Regular cardiac myocyte (primary cell): ENCODE measurements around the gene SHMT2. TPM values are rescaled to one million over a fixed set of nuclear protein-coding genes. Genes with fewer than 3 reads are reported as not detected.

Experiments used
- total RNA-seq: library from RNA; depleted of rRNA; stranded (reverse); fragments of >200 nt; gene quantifications from 2 replicates; pipeline ENCODE4 v1.2.3, GENCODE V29; 2014

SHMT2 gene
- total RNA-seq, result 174 and 252 TPM in 2 replicates

DNA sequence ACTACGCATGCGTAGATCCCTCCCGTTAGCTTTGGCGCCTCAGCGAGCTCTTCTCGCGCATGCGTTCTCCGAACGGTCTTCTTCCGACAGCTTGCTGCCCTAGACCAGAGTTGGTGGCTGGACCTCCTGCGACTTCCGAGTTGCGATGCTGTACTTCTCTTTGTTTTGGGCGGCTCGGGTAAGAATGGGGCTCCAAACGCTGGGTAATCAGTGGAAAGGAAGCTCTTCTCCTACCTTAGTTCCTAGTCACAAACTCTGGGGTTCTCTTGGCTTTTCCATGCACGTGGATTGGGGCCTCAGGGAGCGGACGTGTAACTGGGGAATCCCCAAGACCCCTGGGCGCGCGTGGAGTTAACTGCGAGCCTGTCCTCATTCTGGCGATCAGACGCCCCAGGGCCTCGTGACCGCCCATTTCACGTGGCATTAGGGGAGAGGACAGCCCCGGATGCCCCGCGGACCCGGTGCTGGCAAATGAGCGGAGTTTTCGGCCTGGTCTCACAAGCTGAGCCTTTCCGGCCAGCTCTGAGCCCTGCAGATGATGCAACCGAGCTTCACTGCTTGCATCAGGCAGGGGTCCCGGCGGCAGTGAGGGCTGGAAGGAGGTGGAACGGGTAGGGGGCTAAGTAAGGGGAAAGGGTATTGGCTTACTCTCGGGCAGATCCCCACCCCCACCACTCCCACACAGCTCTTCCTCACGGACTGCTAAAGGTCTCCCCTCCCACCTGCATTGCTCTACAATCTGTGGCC is at the start of gene SHMT2:
Gene SHMT2 (plus strand): TSS at position 78 of the 747 bp plus-strand sequence. CDS start 68 bp downstream, at position 146.

GRCh38 chr12:57216014-57216911 is 13.2 kb upstream of the SHMT2 start, which contains the start of gene NXPH4:
Gene NXPH4 (plus strand): TSS chr12:57216794. CDS start chr12:57216970, 176 bp downstream.

DNA sequence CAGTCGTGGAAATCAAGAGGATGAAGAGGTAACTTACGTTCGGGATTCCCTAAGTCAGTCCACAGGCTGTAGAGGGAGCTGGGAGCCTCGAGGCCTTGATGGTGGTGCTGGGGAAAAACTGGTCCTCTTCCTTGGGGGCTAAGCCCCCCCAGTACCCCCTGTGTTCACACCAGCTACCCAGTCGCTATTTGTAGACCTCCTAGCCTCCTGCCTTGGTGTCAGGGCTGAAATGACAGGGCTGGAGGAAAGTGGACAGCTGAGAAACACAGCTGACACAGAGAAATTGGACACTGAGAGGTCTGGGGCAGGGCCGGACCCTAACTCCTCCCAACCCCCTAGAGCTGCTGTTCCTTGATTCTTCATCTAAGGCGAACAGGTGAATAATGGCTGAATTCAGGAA is 21.4 kb downstream of the SHMT2 start, which contains the start of gene STAC3:
Gene STAC3 (minus strand): TSS at position 232 of the 400 bp plus-strand sequence. CDS start 1,551 bp downstream, outside the sequence.

Other genes with a start within 250 kb of the SHMT2 start
- gene ZBTB39, start 223.2 kb upstream of the SHMT2 start, total RNA-seq, result 2.5 and 3.8 TPM in 2 replicates
- gene TAC3, start 213.2 kb upstream of the SHMT2 start, total RNA-seq, result 2.8 TPM in 1 of 2 replicates, not detected in the other
- under 0.01 TPM in 1 of 2 replicates, not detected in the other for gene MYO1A, start 179.6 kb upstream of the SHMT2 start, total RNA-seq
- gene NEMP1, start 150.9 kb upstream of the SHMT2 start, total RNA-seq, result 4.8 and 13.2 TPM in 2 replicates
- gene NAB2, start 140.6 kb upstream of the SHMT2 start, total RNA-seq, result 49.6 and 63.6 TPM in 2 replicates
- gene STAT6, start 118.3 kb upstream of the SHMT2 start, total RNA-seq, result 56.0 and 58.1 TPM in 2 replicates
- gene LRP1, start 101.2 kb upstream of the SHMT2 start, total RNA-seq, result 202 and 326 TPM in 2 replicates
- gene LRP1-AS, start 82.1 kb upstream of the SHMT2 start, total RNA-seq, result 0.19 TPM in 1 of 2 replicates, not detected in the other
- gene NXPH4, start 12.9 kb upstream of the SHMT2 start, total RNA-seq, result 4.4 and 9.6 TPM in 2 replicates
- gene STAC3, start 21.5 kb downstream of the SHMT2 start, total RNA-seq, result 0.19 and 1.1 TPM in 2 replicates
- 6.9 and 8.7 TPM in 2 replicates for gene R3HDM2, start 201.3 kb downstream of the SHMT2 start, total RNA-seq
- not detected in 2 replicates for gene INHBC, start 205.1 kb downstream of the SHMT2 start, total RNA-seq
- 0.38 and 0.85 TPM in 2 replicates for gene INHBE, start 225.6 kb downstream of the SHMT2 start, total RNA-seq
- under 0.01 and 0.38 TPM in 2 replicates for gene GLI1, start 230.1 kb downstream of the SHMT2 start, total RNA-seq